T-helper 2 cell (primary cell): ENCODE measurements around the gene CERS6.
A peak's percentile ranks its signal among the peaks of the same experiment; 100 is the strongest.

Experiments used
- DNase-seq, 5 experiments: peaks; one replicate each; pipeline versions ENCODE4 v3.0.0 to v3.0.0-alpha.2; 2012 to 2022

CERS6 gene

DNA sequence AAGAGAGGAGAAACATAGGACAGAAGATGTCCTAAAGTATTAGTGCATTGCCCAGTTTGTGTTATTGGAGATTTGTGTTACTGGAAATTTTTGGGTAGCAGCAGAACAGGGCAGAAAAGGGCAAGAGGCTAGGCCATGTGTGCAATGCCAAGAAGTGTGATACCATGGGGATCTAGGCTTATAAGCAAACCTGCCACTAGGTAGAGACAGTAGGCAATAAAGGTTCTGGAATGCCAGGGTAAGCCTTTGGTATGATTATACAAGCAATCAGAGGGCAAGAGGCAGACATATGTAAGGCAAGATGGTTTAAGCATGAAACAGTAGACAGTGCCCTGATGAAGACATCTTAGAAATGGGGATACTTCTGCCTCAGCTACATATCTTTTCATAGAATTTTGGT, 12.3 kb upstream of the CERS6 start:
- DNase-seq, result no peak

GRCh38 chr2:168445960-168446359, 10.1 kb upstream of the CERS6 start:
- DNase-seq, result no peak

- DNase-seq, result no peak
These were observed 7.1 kb upstream of the CERS6 start for GRCh38 chr2:168448980-168449379.

DNA sequence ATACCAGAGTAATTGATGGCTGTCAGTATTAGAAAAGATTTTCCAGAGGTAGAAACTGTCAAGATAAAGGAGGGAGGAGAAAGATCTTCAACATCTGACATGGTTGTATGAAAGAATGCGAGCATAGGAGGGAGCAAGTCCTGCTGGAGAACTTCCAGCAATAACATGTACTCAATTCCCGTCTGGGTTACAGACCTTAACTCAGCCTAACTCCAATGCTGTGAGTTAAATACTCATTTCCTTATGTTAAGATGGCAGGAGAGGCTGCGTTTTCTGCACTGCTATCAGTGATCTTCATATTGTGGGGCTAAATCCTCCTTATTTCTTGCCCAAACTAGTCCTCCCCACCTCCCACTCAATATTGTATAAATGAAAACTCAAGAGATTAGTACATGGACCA, 6.7 kb upstream of the CERS6 start:
- no peak for DNase-seq

DNA sequence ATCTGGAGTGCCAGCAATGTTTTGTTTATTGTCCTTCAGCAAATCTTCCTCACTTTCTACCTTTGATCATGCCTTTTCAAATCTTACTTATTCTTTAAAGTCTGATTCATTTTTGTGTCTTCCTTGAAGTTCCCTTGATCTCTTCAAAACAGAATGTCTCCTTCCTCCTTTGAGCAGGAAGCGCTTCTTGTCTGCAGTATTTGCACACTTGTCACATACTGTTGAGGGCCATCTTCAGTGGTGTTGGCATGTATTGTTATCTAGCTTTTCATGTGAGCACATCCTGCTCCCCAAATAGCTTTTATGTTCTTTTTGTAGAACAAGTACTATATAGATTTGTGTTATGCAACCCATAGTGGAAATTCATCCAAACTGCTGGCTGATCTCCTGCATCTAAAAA, 5.9 kb upstream of the CERS6 start:
- DNase-seq, result no peak

DNA sequence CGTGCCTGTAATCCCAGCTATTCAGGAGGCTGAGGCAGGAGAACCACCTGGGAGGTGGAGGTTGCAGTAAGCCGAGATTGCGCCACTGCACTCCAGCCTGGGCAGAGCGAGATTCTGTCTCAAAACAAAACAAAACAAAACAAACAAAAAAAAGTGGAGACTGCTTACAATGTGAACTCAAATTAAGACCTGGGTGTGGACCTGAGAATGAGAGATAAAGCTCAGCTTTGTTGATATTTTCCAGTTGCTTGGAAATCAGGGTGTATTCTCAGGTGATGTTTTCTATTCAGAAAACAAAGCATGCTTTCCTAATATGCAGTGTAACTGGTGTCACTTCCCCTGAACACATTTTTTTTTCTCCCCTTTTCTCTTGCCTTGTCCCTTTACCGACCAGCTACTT, 5.3 kb upstream of the CERS6 start:
- DNase-seq, result no peak

DNA sequence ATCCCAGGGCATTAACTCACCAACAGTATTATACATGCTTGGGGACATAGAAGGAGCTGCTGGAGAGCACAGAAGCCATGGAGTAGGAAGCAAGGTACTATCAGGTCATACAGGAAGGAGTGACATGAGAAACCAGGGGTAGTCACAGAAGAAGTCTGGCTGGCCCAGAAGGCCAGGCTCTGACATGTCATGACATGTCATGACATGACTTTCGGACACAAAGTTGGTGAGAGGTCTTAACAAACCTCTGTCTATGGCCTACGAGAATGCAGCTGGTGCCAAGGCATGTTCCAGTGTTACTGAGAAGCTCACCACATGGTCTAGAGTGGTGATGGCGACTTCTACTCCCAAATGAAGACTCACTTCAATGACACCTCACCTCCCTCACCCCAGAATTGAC, 3.3 kb upstream of the CERS6 start:
- no peak for DNase-seq

- no peak for DNase-seq
These were observed 2.7 kb upstream of the CERS6 start for GRCh38 chr2:168453404-168453803.

DNA sequence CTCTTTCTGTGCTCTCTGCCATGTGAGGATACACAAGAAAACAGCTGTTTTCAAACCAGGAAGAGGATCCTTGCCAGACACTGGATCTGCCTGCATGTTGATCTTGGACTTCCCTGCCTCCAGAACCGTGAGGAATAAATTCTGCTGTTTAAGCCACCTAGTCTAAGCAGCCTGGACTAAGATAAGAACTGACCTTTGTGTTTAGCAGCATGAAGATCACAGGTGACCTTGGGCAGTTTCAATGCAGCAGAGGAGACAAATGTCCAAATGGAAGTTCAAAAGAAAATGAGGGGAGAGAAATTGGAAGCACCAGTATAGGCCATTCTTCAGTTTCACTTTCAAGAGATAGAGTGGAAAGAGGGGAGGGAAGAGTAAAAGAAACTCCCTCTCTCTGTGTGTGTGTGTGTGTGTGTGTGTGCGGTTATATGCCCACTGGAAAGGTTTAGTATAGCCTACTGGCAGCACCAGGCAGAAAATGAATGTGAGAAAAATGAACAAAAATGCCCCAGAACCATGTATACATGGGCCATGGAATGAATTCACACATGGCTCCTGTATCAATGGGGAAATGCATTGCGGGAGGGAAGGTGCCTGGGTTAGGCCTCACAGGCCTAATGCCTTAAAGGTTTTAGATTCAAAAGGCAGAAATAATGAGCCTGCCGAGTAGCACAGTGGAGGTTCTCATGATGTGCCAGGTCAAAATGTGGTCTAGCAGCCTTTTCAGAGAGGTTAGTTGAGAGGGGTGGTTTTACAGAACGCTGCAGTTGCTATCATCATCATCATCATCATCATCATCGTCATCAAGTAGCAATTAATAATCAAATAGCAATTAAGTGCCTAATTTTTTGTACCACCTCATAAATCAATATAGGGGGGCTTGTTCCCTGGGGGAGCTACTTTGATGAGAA, 1.1 kb upstream of the CERS6 start:
- peak in 1 of 5 experiments; percentile 33 for DNase-seq

DNA sequence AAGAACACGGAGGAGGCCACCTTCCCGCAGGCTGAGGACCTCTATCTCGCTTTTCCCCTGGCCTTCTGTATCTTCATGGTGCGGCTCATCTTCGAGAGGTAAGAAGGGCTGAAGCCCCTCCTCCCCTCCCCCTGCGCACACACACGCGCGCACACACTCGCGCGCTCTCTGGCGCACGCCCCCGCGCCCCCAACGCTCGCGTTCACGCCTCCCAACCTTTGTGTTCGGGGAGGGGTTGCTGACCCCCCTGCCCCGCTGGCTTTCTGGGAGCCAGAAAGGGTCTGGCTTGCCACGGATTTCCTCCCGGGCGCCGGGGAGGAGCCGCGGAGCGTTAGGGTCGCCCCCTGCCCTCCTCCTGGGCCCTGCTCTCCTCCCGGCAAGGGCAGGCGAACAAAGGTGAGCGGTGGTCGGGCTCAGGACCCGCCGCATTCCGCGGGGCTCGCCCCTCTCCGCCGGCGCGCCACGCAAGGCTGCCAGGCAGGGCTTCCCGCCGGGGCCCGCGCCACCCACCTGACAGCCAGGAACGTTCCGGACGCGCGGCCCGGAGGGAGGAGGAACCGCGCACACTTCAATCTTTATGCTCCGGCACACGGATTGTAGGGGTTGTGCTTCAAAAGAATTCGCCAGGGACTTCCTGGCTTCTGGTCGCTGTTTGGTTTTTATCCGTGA, 583 bp downstream of the CERS6 start:
- peak in 3 of 5 experiments; percentile 8 to 68 (median 14) for DNase-seq

DNA sequence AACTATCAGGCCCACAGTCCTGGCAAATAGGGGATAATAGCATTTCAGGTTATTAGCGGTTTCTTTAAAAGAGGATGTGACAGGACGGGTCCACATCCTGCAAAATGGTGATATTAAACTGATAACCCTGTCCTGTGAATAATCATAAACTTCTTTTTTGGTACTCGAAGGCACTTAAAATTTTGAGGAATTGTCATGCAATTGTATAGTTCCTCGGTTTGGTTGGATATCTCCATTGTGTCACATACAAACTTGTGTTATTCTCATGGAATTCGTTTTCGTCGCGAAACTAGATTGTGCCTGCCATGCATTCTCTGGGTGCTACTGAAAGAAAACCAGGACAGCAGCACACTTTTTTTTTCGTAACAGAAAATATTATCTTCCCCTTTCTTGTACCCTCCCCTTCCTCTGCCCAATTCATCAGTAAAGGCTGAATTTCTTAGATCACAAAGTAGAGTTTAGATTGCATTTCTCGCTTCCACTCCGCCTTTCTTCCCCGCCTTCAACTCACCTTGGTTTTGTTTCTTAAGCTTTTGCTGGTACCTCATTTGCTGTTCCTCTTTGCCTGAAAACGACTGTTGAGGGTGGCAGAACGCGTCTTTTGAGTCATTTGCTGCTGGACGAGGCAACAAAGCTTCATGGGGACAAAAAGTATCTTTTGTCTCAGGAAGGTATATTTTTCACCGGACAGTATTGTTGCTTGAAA, 1.3 kb downstream of the CERS6 start:
- peak in 1 of 5 experiments; percentile 40 for DNase-seq

GRCh38 chr2:168458139-168458538, 2.1 kb downstream of the CERS6 start:
- no peak for DNase-seq

DNA sequence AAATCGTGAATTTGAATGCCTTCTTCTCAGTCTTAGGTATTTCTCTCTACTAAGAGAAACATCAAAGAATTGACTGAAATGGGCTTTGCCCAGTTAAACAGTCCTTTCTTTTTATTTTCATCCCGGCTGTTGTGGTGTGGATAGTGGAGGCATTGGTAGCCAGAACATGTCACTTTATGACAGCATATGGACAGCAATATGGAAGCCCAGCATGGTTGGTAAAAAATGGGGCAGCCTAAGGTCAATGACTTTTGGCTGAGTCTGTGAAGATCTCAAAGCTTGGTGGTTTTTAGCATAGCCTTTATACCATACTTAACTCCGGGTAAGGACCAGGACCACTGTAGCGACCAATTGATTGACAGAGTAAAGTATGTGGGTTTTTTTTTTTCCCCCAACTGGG, 3.2 kb downstream of the CERS6 start:
- no peak for DNase-seq

DNA sequence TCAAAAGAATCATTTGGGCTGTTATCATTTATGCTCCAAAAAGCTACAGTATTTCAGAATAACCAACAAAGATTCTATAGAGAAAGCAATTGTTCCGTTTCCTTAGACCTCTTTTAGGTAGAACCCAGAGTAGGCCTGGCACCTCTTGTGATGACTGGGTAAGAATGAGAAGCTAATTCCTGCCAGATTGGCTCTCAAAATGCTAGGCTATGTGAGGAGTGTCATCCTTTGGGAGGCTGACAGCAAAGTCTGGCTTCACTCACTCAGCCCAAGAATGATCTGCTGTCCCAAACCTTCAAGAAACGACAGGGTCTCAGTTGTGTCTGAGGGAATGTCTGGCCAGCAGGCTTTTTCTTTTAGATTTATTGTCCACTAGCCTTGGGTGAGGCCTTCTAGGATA, 4.5 kb downstream of the CERS6 start:
- no peak for DNase-seq

DNA sequence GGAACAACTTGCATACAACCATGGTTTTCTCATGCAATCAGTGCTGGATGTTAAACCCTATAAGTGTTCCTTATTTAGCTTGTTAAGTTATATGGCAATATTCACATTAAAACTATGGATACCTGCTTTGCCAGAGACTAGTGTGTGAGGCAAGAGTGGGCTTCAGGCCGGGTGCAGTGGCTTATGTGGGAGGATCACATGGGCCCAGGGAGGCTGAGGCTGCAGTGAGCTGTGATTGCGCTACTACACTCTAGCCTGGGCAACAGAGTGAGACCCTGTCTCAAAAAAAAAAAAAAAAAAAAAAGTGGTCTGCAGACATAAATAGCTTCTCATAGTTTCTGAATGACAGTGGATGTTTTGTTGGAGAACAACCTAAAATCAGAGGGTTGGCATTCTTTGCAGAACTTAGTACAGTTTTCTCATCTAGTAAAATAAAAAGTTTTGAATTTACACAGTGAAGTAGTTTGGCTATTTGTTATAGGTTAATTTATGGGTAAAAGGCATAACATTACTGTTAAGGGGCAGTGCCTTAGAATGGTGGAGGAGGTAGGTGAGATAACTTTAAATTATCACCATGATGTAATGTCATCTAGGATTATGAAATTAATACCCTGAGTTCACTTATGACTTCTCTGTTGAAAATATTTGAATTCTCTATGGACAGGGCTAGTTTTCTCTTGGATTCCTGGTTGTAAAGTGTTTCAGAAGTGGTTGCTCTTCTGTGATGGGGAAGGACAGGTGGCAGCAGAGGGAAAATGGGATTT, 5.3 kb downstream of the CERS6 start:
- DNase-seq, result no peak

- no peak for DNase-seq
These were observed 5.9 kb downstream of the CERS6 start for GRCh38 chr2:168461942-168462331.

- no peak for DNase-seq
These were observed 6.5 kb downstream of the CERS6 start for GRCh38 chr2:168462543-168463045.

DNA sequence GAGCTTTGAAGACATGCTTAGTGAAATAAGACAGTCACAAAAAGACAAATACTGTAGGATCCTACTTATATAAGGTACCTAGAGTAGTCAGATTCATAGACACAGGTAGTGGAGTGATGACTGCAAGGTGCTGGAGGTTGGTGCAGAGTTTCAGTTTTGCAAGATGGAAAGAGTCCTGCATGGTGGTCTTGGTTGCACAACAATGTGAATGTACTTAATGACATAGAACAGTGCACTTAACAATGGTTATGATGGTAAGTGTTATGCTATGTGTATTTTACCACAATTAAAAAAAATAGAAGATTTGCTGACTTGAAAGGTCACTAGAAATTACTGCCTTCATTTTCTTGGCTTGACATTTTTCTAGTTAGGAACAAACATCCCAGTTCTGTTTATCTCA, 9.5 kb downstream of the CERS6 start:
- DNase-seq, result peak in 1 of 5 experiments; percentile 50

DNA sequence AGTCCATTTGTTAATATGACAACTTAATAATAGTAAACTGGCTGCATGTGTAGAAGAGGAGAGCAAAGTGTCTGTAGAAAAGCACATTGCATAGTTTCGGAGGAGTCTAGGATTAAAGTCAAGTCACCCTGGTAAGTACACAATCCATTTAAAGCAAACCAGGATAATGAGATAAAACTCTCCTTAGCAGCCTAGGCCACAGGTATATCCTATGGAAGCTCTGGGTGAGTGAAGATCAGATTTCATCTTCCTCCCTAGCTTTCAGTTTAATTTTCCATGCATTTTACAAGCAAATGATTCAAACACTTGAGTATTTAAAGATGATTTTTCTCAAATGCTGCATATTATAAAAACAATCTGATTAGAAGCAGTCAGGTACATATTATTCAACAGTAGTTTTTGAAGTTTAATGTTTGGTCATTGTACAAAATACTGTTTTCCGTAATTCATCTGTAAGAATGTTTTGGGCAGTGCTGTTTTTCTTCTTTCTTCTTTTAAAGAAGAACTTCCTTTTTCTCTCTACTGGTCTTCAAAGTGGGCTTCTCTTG, 10.2 kb downstream of the CERS6 start:
- DNase-seq, result no peak

GRCh38 chr2:168466834-168467565, 10.9 kb downstream of the CERS6 start:
- DNase-seq, result peak in 1 of 5 experiments; percentile 31

DNA sequence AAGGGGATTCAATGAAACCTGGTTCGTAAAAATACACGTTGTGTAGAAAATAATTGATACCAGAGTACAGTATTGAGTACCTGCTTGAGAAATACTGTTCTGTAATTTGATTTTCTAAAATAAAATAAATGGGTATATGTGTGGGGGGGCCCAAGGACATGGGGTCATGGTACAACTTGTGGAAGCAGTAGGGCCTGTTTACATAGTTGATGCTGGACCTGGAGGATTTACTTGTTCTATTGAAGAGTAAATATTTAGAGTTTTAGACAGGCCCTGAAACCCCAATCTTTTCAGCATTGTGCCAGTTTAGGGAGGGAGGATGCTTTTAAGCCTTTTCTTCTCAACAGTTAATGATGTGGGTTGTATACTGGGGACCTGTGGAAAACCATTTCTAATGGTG, 11.7 kb downstream of the CERS6 start:
- no peak for DNase-seq

GRCh38 chr2:168468354-168468753, 12.3 kb downstream of the CERS6 start:
- no peak for DNase-seq
